Uterus (tissue), 4 donors: ENCODE results near the gene TTC13. TPM values are rescaled to one million over a fixed set of nuclear protein-coding genes. Genes with fewer than 3 reads are reported as not detected.

ENCODE experiments used
- DNase-seq, 2 donors: peaks; one replicate each; pipeline ENCODE4 v3.0.0-alpha.2; 2019 to 2020
- H3K27ac ChIP-seq, 2 donors: fragments of 200-600 bp; sonication (generic); 1 replicate in 1 of 2; 2 replicates in 1 of 2; pipeline ENCODE4 v1.5.1; 2016 to 2018
- H3K27me3 ChIP-seq, 2 donors: fragments of 200-600 bp; sonication (generic); one replicate each; pipeline ENCODE4 v1.5.1; 2018 to 2019; ENCODE audit warnings: control low read depth in 1 of 2
- H3K36me3 ChIP-seq, 2 donors: fragments of 200-600 bp; sonication (generic); one replicate each; pipeline ENCODE4 v1.5.1; 2019; ENCODE audit warnings: control low read depth in 1 of 2
- H3K4me1 ChIP-seq, 2 donors: fragments of 200-600 bp; sonication (generic); one replicate each; pipeline ENCODE4 v1.5.1; 2018 to 2019; ENCODE audit warnings: control low read depth in 1 of 2
- H3K4me3 ChIP-seq, 2 donors: fragments of 200-600 bp; sonication (generic); 1 replicate in 1 of 2; 2 replicates in 1 of 2; pipeline ENCODE4 v1.5.1; 2018 to 2019; ENCODE audit warnings: mild to moderate bottlenecking in 1 of 2
- H3K9me3 ChIP-seq, 2 donors: fragments of 200-600 bp; sonication (generic); one replicate each; pipeline ENCODE4 v1.5.1; 2019; ENCODE audit warnings: control low read depth in 1 of 2
- CTCF ChIP-seq, 4 experiments: fragments of 200-600 bp in 2 of 4; fragments of 450-650 bp in 2 of 4; sonication (generic) in 2 of 4; IDR thresholded peaks; one replicate each; pipeline ENCODE4 v1.5.1; 2016 to 2019; ENCODE audit warnings: antibody characterized with exemption in 4 of 4, mild to moderate bottlenecking in 2 of 4, moderate library complexity in 1 of 4
- POLR2A ChIP-seq, 2 donors: fragments of 450-650 bp; IDR thresholded peaks; one replicate each; pipeline ENCODE4 v1.6.1; 2016; ENCODE audit warnings: antibody characterized with exemption in 2 of 2, mild to moderate bottlenecking in 1 of 2, moderate library complexity in 1 of 2
- intact Hi-C: fragments of 100-400 bp; cut with DNase I; formaldehyde crosslinking; loops from one replicate; pipeline ENCODE4 v1.15.1; 2023; ENCODE audit warnings: low total_unique reads
- total RNA-seq, 4 donors: library from RNA; depleted of rRNA in 3 of 4; stranded (reverse); fragments of >200 nt in 3 of 4; gene quantifications; one replicate each; pipeline versions ENCODE4 v1.1.0 to v1.2.4, GENCODE V29; 2014 to 2023
- donor health status: DM: yes; HTN: yes; CAD: no.

The TTC13 gene
- total RNA-seq, 4 donors from 2014 or later = 6.9 to 49.1 (median 30.0) TPM

- Histone ChIP-seq H3K4me1 (no peaks in the 10 kb centered on the region), H3K27me3 (no peaks in the 10 kb centered on the region), H3K9me3 (no peaks in the 10 kb centered on the region), H3K27ac (no peak overlapping the region), H3K36me3 (no peaks in the 10 kb centered on the region), H3K4me3 (no peak overlapping the region)
- no peak for TF ChIP-seq POLR2A (IDR thresholded peaks at IDR 0.05)
- TF ChIP-seq CTCF (IDR thresholded peaks at IDR 0.05) = no peak
- intact Hi-C loops = no loop called here
- no peak for DNase-seq
Observed at GRCh38 chr1:230896779-230897178, 81.9 kb downstream of the TTC13 start.

GRCh38 chr1:230895452-230895851 lies 83.2 kb downstream of the TTC13 start:
- Histone ChIP-seq H3K27ac (no peak overlapping the region), H3K4me1 (no peaks in the 10 kb centered on the region), H3K9me3 (no peaks in the 10 kb centered on the region), H3K4me3 (no peak overlapping the region), H3K27me3 (no peaks in the 10 kb centered on the region), H3K36me3 (no peaks in the 10 kb centered on the region)
- TF ChIP-seq POLR2A (IDR thresholded peaks at IDR 0.05) = no peak
- no peak for TF ChIP-seq CTCF (IDR thresholded peaks at IDR 0.05)
- DNase-seq = no peak
- intact Hi-C loops = no loop called here

- TF ChIP-seq CTCF (IDR thresholded peaks at IDR 0.05) (no peak), POLR2A (IDR thresholded peaks at IDR 0.05) (no peak)
Observed at GRCh38 chr1:230894664-230895063, 84.0 kb downstream of the TTC13 start.

GRCh38 chr1:230894032-230894431 lies 84.6 kb downstream of the TTC13 start:
- no peaks in the 10 kb centered on the region for H3K36me3 ChIP-seq
- intact Hi-C loops = no loop called here
- no peak for DNase-seq
- H3K27ac ChIP-seq = no peak overlapping the region
- H3K27me3 ChIP-seq = no peaks in the 10 kb centered on the region
- no peak for TF ChIP-seq POLR2A (IDR thresholded peaks at IDR 0.05)
- TF ChIP-seq CTCF (IDR thresholded peaks at IDR 0.05) = no peak
- H3K4me1 ChIP-seq = no peaks in the 10 kb centered on the region
- H3K9me3 ChIP-seq = no peaks in the 10 kb centered on the region
- H3K4me3 ChIP-seq = no peak overlapping the region

More at GRCh38 chr1:230894664-230895063, 84.0 kb downstream of the TTC13 start:
- DNase-seq = no peak
- Histone ChIP-seq H3K4me1 (no peaks in the 10 kb centered on the region), H3K9me3 (no peaks in the 10 kb centered on the region), H3K27ac (no peak overlapping the region), H3K27me3 (no peaks in the 10 kb centered on the region), H3K4me3 (no peak overlapping the region), H3K36me3 (no peaks in the 10 kb centered on the region)
- intact Hi-C loops = no loop called here

- DNase-seq = no peak
- Histone ChIP-seq H3K4me1 (no peaks in the 10 kb centered on the region), H3K36me3 (no peaks in the 10 kb centered on the region), H3K27me3 (no peaks in the 10 kb centered on the region), H3K27ac (no peak overlapping the region), H3K4me3 (no peak overlapping the region), H3K9me3 (no peaks in the 10 kb centered on the region)
- TF ChIP-seq CTCF (IDR thresholded peaks at IDR 0.05) = no peak
- no peak for TF ChIP-seq POLR2A (IDR thresholded peaks at IDR 0.05)
- intact Hi-C loops = no loop called here
Observed at GRCh38 chr1:230892018-230892491, 86.6 kb downstream of the TTC13 start.
